ENCODE results near the gene IRF4. TPM values are rescaled to one million over a fixed set of nuclear protein-coding genes. Genes with fewer than 3 reads are reported as not detected.

IRF4 gene
- total and polyA plus RNA-seq, 2 donors (not counting 1 experiment from before 2014, with no cell fraction given) = 75.7 to 142 TPM

DNA sequence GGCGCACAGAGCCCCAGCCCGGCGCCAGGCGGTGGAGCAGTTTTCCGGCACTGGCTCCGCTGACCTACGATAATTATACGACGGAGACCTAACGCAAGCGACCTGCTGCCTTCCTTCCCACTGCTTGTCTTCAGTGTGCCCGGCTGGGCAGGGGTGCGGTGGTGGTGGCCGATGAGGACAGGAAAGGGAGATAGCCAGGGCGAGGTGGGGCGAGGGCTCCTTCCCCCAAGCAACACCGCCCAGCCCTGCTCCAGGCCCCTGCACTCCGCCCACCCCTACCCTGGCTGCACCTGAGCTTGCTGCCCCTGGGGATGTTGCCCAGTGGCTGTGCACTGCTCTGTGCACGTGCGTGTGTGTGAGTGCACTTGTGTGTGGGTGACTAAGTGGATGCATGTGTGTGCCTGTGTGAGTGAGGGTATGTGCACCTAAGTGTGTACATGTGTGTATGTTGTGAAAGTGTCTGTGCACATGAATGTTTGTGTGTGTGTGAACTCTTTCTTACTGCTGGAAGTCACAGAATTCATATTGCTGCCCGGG lies 42.6 kb upstream of the IRF4 start:
- Histone ChIP-seq H3K27ac (ENCODE audit: low read length in 2 of 2) (no peak overlapping the region), H3K79me2 (ENCODE audit: control insufficient read depth, insufficient read depth, low read length) (peaks cover 71% of the 10 kb centered on the region), H3K9ac (ENCODE audit: low read length) (no peak overlapping the region), H3K4me3 (ENCODE audit: control extremely low read depth in 1 of 5, extremely low read depth in 1 of 5, insufficient read depth in 1 of 5, low read depth in 2 of 5, low read length in 4 of 5) (no peak overlapping the region), H3K9me3 (ENCODE audit: control extremely low read depth in 1 of 3, control insufficient read depth in 2 of 3, insufficient read depth in 1 of 3, low read length in 2 of 3) (peaks cover 0 to 42% (median 0%) of the 10 kb centered on the region in 3 donors), H3K27me3 (replicated peaks in 1 of 4; ENCODE audit: control extremely low read depth in 1 of 4, control insufficient read depth in 3 of 4, insufficient read depth in 4 of 4, low read length in 3 of 4) (no peaks in the 10 kb centered on the region), H3K4me1 (ENCODE audit: control insufficient read depth in 2 of 2, insufficient read depth in 2 of 2, low read length in 2 of 2) (peaks cover 27 to 58% of the 10 kb centered on the region in 2 donors), H3K36me3 (replicated peaks in 1 of 2; ENCODE audit: control extremely low read depth in 1 of 2, control insufficient read depth in 1 of 2, extremely low read depth in 1 of 2, insufficient read depth in 2 of 2, low read length in 1 of 2) (peaks cover 0 to 86% of the 10 kb centered on the region in 2 experiments), H4K20me1 (ENCODE audit: control insufficient read depth, insufficient read depth, low read length, poor library complexity, severe bottlenecking) (no peaks in the 10 kb centered on the region), H2AFZ (ENCODE audit: insufficient read depth, low read depth, low read length, poor library complexity, severe bottlenecking) (no peak overlapping the region), H3K4me2 (replicated peaks; ENCODE audit: low read depth, low read length, poor library complexity, severe bottlenecking) (no peak overlapping the region)
- 92% methylated on average over 21 of the region's 21 CpGs for WGBS (ENCODE audit: insufficient coverage)
- Mint-ChIP-seq H3K9me3 (ENCODE audit: insufficient read depth) (no peaks in the 10 kb centered on the region), H3K27me3 (no peaks in the 10 kb centered on the region), H3K4me1 (peaks cover 48% of the 10 kb centered on the region), H3K4me3 (peak overlapping the region; percentile 2), H3K27ac (peak overlapping the region; percentile 5)
- CTCF ChIA-PET = interaction anchor here (1.4 kb wide), 2 partner anchors 35 to 41 kb away, joined by 3 to 4 read pairs; no protein-coding TSS in a partner anchor
- no peak for DNase-seq
- POLR2A ChIA-PET = interaction anchor here (1.7 kb wide), 1 partner anchor 21 kb away, joined by 7 read pairs; no protein-coding TSS in a partner anchor
- ATAC-seq (ENCODE audit: low read depth) = no peak
- intact Hi-C loops (cut with micrococcal nuclease) = no loop called here
- TF ChIP-seq, protein P1, sequence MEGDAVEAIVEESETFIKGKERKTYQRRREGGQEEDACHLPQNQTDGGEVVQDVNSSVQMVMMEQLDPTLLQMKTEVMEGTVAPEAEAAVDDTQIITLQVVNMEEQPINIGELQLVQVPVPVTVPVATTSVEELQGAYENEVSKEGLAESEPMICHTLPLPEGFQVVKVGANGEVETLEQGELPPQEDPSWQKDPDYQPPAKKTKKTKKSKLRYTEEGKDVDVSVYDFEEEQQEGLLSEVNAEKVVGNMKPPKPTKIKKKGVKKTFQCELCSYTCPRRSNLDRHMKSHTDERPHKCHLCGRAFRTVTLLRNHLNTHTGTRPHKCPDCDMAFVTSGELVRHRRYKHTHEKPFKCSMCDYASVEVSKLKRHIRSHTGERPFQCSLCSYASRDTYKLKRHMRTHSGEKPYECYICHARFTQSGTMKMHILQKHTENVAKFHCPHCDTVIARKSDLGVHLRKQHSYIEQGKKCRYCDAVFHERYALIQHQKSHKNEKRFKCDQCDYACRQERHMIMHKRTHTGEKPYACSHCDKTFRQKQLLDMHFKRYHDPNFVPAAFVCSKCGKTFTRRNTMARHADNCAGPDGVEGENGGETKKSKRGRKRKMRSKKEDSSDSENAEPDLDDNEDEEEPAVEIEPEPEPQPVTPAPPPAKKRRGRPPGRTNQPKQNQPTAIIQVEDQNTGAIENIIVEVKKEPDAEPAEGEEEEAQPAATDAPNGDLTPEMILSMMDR (IDR thresholded peaks at IDR 0.05) = no peak
- TF ChIP-seq EZH2 (IDR thresholded peaks at IDR 0.05; ENCODE audit: borderline replicate concordance, insufficient read depth, low read depth, low read length, poor library complexity, severe bottlenecking) = no peak

DNA sequence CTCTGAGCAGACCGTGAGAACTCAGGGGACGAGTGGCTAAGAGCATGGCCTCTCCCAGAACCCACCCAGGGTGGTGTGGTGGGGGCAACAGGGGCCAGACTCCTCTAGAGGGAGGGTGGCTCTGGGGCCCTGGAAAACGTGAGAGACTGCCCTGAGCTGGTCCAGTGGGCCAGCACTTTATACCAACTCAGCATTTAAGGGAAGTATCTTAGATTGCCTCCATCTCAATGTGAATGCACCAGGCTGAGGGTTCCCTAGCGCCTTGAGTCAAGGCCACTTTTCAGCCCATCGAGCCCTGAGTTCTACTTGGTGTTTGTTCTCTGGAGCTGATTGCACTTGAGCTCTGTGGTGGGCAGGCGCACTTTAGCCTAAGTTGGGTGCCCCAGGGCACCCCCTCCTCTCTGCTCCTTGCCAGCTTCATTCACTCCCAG lies 42.0 kb upstream of the IRF4 start:
- no peak overlapping the region for H2AFZ ChIP-seq (ENCODE audit: insufficient read depth, low read depth, low read length, poor library complexity, severe bottlenecking)
- intact Hi-C loops (cut with micrococcal nuclease) = no loop called here
- ChIA-PET CTCF (interaction anchor here (1.3 to 1.4 kb wide), 3 partner anchors 12 to 41 kb away, joined by 3 to 4 read pairs (median 3); no protein-coding TSS in a partner anchor), POLR2A (interaction anchor here (1.7 kb wide), 1 partner anchor 21 kb away, joined by 7 read pairs; no protein-coding TSS in a partner anchor)
- H3K9me3 ChIP-seq (ENCODE audit: control extremely low read depth in 1 of 3, control insufficient read depth in 2 of 3, insufficient read depth in 1 of 3, low read length in 2 of 3) = peaks cover 0 to 38% (median 0%) of the 10 kb centered on the region in 3 donors
- DNase-seq (no peak), ATAC-seq (ENCODE audit: low read depth) (no peak)
- H3K4me2 ChIP-seq (replicated peaks; ENCODE audit: low read depth, low read length, poor library complexity, severe bottlenecking) = no peak overlapping the region
- peaks cover 0 to 80% of the 10 kb centered on the region in 2 experiments for H3K36me3 ChIP-seq (replicated peaks in 1 of 2; ENCODE audit: control extremely low read depth in 1 of 2, control insufficient read depth in 1 of 2, extremely low read depth in 1 of 2, insufficient read depth in 2 of 2, low read length in 1 of 2)
- Mint-ChIP-seq H3K9me3 (ENCODE audit: insufficient read depth) (no peaks in the 10 kb centered on the region), H3K4me1 (peaks cover 43% of the 10 kb centered on the region), H3K27me3 (no peaks in the 10 kb centered on the region), H3K27ac (peak overlapping the region; percentile 5), H3K4me3 (no peak overlapping the region)
- 79% methylated on average over 6 of the region's 6 CpGs for WGBS (ENCODE audit: insufficient coverage)
- H3K9ac ChIP-seq (ENCODE audit: low read length) = no peak overlapping the region
- H3K79me2 ChIP-seq (ENCODE audit: control insufficient read depth, insufficient read depth, low read length) = peaks cover 65% of the 10 kb centered on the region
- TF ChIP-seq, protein P1 (IDR thresholded peaks at IDR 0.05) = no peak
- TF ChIP-seq EZH2 (IDR thresholded peaks at IDR 0.05; ENCODE audit: borderline replicate concordance, insufficient read depth, low read depth, low read length, poor library complexity, severe bottlenecking) = no peak
- no peak overlapping the region for H3K27ac ChIP-seq (ENCODE audit: low read length in 2 of 2)
- H4K20me1 ChIP-seq (ENCODE audit: control insufficient read depth, insufficient read depth, low read length, poor library complexity, severe bottlenecking) = no peaks in the 10 kb centered on the region
- H3K4me3 ChIP-seq (ENCODE audit: control extremely low read depth in 1 of 5, extremely low read depth in 1 of 5, insufficient read depth in 1 of 5, low read depth in 2 of 5, low read length in 4 of 5) = no peak overlapping the region
- H3K4me1 ChIP-seq (ENCODE audit: control insufficient read depth in 2 of 2, insufficient read depth in 2 of 2, low read length in 2 of 2) = peaks cover 27 to 55% of the 10 kb centered on the region in 2 donors
- no peaks in the 10 kb centered on the region for H3K27me3 ChIP-seq (replicated peaks in 1 of 4; ENCODE audit: control extremely low read depth in 1 of 4, control insufficient read depth in 3 of 4, insufficient read depth in 4 of 4, low read length in 3 of 4)

Measured in B cell (primary cell).